HG03558 (cell line): ENCODE measurements around the gene IFT43.

Experiments used
- ATAC-seq: cut with Tn5 transposase; IDR thresholded peaks from one replicate; pipeline ENCODE4 v1.9.1; 2021; ENCODE audit warnings: moderate number of reproducible peaks; ENCODE audit not compliant: unreplicated experiment; ENCODE audit errors: extremely low read depth

The IFT43 gene

DNA sequence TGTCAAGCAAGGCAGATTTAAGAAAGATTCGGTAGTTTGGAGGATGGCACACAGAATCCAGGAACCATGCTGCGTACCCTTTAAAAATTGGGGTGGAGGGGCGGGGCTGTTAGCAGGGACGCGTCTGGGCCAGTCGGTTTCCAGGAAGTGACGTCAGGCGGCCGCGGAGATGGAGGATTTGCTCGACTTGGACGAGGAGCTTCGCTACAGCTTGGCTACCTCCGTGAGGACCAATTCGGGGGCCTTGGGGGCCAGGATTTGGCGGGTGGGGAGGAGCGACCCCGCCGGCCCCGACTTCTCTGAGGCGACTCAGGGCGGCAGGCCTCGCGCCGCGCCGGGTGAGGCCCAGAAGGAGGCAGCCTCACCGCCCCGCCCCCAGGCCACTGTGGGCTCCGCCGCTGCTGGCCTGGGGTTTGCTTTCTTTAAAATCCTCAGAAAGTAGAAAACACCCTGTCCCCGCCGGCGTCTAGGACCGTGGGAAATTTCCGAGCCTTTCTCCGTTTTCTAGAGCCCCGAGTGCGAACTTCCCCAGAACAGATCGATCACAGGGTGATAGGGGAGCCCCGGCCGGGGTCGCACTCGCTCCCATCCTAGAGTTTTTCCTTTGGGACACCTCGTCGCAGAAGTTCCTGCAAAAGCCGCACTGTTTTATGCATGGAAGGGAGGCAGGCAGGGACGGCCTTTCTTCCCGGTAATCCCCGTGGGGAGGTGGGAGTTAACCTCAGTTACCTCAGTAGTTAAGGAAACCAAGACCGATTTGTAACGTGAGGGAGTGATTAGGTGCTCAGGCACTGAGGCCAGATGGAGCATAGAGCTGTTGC is at the start of gene IFT43:
IFT43 (plus strand) TSS at position 146 of the 821 bp plus-strand sequence; CDS start at position 170, 24 bp downstream.
- ATAC-seq: no peak

DNA sequence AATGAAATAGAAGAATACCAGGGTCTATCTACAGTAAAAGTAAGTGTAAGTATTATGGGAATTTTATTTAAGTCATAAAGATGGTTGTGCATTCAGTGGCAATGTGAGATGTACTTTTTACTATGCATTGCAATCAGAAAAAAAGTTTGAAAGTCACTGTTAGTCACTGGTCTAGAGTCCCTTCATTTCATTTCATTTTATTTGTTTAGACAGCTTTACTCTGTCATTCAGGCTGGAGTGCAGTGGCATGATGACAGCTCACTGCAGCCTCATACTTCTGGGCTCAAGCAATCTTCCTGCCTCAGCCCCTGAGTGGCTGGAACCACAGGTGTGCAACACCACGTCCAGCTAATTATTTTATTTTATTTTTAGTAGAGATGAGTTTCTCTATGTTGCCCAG is 46.4 kb upstream of the IFT43 start:
- no peak for ATAC-seq

DNA sequence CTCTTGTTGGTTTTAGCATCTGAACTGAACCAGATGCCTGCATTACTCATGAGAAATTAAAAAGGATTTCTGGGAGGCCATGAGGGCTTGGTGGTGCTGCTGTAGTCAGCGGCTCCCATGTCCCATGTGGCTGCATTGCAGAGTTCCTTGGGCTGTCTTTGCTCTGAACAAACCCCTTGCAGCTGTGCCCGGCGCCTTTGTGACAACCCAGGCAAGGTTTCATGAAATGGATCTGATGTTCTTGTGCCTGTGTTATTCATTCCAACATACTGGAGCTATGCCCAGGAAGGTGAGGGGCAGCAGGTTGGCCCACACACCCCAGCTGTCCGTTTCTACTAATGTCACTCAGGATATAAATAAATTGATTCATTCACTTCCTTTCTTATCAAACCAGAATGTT is 44.5 kb upstream of the IFT43 start:
- no peak for ATAC-seq

DNA sequence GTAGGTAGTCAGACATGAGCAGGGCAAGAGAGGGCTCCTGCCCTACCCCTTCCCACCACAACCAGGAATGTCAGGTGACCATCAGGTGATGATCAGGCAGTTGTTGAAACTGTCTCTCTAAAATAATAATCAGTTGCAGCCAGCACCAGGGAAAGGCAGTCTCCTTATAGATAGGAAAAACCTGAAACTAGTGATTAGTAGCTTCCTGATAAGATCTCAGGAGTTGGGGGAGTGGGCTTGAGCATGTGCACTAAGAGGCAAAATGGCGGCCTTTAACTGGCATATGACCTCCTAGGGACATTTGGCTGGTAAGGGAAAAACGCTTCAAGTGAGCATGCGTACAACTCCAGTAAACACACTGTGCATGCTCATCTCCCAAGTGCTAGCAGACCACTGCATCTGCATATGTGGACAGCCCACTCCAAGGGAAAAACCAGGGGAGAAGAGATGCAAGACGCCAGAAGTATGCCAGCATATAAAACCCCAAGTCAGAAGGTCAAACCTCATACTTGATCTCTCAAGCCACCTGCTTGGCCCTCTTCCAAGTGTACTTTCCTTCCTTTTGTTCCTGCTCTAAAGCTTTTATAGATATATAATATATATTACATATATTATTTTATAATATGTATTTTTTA is 40.8 kb upstream of the IFT43 start:
- no peak for ATAC-seq

DNA sequence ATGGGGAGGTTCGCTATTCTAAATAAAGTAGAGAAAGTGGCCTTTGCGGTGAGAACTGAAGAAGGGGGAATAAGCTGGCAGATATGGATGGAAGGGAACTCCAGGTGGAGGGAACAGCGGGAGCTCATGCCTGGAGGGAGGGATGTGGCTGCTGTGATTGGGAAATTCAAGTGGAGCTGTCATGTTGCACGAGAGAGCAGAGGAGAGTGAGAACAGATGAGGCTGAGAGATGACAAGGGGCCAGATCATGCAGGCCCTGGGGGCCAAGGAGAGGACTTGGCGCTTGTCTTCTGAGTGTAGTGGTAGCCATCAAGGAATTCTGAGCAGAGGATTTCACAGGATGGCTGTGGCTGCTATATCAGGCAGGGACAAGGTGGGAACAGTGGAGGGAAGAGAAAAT is 38.8 kb upstream of the IFT43 start:
- ATAC-seq: no peak

DNA sequence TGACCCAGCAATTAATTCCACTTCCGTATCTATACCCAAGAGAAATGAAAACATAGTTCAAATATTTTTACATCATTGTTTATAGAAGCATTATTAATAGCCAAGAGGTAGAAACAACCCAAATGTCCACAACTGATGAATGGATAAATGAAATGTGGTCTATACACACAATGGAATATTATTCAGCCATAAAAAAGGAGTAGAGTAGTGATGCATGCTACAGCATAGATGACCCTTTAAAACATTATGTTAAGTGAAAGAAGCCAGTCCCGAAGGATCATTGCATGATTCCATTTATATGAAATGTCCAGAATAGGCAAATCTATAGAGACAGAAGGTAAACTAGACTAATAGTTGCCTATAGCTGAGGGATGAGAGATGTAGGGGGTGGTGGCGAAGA is 33.1 kb upstream of the IFT43 start:
- no peak for ATAC-seq

DNA sequence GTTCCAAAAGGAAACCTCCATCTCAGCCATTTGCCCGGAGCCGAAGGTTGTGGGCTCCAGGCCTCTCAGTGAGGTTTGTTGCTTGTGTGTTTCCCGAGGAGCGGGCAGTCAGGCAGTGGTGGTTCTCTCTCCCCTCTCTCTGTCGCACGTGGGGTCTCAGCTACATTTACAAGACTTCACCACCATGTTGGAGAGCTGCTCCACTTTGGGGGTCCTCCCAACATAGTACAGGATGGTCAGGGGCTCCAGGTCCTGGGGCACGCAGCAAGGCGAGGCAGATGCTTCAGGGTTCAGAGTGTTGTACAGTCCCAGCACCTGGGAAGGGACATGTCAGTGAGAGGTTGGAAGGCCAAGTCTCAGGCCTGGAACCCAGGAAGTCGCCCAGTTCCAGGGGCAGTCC is 26.5 kb upstream of the IFT43 start:
- no peak for ATAC-seq

DNA sequence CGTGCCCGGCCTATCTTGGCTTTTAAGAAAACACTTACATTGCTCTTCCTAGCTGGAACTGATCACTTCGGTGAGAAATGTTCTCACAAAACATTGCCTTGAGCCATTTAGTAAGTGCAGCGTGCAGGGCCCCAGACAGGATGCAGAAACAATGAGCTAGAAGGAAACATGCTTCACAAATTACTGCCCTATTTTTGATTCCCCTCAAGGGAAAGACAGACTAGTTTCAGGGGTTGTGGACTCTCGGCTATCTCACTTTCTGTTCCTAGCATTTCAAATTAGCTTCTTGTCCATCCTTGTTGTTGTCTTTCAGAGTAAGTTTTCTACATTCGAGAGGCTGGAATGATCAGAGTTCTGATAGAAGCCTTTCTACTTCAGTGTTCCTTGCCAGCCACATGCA is 25.3 kb upstream of the IFT43 start:
- ATAC-seq: no peak

DNA sequence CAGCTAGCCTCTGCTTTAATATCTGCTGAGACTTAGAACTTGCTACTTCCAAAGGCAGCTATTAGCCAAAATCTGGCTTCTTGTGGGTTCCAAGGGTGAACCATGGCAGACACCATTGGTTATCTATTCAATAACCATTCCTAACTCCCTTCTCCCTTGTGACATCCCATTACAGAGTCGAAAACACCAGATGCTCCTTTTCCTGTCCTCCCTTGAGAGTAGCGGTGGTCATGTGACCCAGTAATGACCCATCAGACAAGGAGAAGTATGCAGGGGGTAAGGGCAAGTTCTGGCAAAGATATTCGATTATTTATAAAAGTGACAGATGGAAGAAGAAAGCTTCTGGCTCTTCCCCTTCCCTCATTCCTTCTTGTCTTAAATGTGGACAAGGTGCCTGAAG is 23.9 kb upstream of the IFT43 start:
- no peak for ATAC-seq

DNA sequence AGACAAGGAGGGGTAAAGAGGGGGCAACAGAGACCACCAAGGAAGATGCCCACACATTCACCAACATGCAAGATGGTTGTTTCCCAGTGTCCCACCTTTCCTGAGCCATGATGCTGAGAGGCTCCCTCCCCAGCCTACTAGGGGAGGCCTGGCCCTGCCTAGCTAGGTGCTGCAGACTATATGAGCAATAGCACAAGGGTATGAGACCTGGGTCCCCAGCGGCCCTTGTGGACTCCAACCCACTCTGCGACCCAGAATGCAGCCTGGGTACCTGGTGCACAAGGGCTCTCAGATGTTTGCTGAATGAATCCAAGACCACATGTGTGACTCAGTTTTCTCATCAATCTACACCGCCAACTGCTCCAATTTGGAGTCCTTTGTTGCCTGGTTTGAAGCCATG is 17.7 kb upstream of the IFT43 start:
- no peak for ATAC-seq

DNA sequence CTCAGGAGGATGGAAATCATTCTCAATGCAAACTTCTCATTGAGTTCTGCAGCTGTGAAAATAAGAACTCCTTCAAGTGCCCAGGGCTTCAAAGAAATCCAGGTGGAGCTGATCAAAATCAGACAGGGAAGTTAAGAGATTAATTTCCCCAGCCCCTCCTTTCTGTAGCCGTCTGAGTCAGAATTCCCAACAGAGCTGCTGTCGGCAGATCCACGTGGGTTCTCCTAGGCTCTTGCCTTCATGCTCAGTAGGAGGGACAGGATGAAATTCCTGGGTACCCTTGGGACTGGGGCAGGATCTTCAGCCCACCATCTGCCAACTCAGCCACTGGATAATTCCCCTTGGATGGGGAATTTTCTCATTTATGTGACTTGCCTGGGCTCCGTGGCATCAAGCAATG is 17.1 kb upstream of the IFT43 start:
- no peak for ATAC-seq

DNA sequence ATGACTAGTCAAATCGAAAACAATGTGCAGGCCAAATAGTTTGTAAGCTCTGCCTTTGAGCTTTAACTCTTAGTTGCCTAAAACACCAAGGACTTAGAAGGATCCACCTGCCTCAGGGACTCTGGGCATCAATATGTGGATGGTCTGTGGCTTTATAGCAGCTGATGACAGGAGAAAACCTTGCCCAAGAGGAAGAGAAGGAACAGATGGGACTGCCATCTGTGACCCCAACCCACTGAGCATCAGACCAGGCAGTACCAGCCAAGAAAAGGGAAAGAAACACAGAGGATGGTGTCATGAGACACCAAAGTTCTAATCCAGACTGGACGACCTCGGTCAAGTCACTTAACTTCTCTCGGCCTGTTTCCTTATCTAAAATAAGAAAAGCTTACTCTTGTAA is 16.4 kb upstream of the IFT43 start:
- ATAC-seq: no peak

DNA sequence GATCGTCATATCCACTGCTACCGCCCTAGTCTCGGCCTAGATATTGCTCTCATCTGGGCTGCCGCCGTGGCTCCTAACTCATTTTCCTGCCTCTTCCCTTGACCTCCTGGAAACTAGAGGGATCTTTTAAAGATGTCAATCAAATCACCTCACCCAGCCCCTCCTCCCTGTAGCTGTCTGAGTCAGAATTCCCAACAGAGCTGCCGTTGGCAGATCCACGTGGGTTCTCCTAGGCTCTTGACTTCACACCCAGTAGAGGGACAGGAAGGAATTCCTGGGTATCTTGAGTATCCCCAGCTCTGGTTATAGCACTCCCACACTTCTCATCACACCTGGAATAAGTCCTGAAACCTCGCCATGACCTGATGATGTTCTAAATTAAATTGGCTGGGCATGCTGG is 15.7 kb upstream of the IFT43 start:
- no peak for ATAC-seq

DNA sequence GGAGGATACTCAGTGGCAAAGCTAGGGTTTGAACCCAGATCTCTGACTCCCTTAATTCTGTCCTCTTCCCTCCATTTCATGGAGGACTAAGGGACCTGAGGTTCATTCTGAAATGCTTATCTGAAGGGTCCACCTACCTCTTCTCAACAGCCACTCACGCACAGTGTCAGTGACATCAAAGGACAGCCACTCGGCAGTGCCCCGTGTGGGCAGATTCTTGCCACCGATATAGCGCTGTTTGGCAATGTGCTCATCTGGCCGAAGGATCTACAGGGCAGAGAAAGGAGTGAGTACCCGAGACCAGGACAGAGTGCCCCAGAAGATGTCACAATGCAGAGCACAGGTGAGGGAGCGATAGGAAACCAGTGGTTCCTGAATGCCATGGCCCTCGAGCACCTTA is 14.6 kb upstream of the IFT43 start:
- no peak for ATAC-seq

DNA sequence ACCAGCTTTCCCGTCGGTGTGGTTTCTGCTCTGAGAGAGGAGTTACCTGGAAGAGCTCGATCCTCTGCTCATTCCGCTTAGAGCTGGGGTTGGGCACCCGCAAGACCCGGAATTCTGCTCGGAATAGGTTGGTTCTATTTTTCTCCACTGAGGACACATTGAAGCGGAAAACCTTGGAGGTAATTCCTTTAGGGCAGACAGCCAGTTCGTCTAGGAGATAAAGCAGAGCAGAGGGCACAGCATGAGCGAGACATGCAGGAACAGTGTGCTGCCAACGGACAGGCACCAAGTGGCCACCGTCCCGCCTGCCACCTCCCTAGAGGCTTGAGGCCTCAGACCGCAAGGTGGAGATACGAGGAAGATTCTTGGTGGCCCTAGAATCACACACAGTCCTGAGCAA is 14.1 kb upstream of the IFT43 start:
- ATAC-seq: no peak

DNA sequence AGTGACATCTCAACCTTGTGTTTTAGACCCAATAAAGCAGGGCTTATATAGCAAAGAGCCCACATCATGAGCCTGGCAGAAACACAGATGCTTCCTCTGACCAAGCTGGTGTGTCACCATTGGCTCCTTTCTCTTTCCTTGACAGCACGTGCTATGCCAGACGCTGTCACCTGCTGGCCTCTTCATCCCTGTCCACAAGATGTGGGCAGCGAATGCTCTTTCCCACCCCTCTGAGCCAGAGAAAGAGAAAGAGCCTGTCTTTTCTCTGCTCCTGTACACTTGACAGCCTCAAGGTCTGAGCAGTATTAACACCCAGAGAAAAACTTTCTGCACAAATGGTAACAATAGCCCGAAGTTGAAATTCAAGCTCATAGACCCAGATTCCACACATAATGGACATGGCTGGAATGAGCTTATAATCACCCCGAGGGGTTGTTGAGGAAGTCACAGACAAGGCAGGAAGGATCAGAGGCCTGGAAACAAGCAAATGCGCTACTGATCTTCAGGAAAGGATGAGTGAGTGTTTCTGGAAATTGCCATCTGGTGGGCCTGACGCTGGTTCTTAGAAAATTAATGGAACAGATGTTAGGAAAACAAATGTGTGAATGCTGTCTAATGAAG is 12.7 kb upstream of the IFT43 start:
- ATAC-seq: no peak

DNA sequence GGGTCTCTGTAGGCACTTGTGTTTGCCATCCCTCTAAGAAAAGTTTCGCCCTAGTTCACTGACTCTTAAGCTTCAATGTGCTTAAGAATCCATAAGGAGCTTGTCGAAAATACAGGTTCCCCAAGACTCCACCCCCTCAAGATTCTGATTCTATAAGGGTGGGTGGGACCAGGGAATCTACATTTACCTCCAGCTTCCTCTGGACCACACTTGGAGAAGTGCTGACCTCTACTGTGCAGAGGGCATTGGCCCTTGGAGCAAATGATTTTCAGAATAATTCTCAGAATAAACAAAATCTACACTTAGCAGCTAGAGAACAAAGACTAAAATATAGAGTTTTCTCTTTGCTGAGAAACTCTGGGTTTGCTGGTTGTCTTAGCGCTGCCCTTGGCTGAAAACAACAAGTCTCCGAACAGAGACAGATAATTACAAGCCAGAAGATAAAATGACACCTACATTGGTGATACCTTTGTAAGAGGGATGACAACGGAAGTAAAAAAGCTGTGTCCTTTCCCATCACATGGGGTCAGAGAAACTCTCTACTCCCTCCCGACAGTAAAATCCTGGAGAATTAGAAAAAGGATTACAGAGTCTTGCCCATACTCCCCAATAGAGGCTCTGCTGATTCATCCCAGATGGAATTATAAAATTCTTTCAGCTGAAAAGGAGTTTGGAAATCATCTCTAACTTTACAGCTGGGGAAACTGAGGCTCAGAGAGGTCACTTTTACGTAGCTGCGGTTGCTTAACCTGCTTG is 8.6 kb upstream of the IFT43 start:
- no peak for ATAC-seq

DNA sequence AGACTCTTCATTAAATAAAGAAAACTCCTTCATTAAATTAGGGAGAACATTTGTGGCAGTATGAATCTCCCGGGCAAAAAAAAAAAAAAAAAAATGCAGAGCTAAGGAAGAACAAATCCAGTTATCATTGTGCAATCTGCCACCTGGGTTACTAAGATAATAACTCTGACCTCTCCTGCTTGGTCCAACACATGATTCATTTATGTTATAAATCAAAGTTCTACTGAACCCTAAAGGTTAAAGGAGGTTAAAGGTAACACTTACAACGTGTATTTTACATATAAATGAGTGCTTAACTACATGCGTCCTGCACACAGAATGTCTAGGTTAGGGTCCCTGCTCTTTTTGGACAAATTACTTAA is 8.0 kb upstream of the IFT43 start:
- ATAC-seq: no peak

DNA sequence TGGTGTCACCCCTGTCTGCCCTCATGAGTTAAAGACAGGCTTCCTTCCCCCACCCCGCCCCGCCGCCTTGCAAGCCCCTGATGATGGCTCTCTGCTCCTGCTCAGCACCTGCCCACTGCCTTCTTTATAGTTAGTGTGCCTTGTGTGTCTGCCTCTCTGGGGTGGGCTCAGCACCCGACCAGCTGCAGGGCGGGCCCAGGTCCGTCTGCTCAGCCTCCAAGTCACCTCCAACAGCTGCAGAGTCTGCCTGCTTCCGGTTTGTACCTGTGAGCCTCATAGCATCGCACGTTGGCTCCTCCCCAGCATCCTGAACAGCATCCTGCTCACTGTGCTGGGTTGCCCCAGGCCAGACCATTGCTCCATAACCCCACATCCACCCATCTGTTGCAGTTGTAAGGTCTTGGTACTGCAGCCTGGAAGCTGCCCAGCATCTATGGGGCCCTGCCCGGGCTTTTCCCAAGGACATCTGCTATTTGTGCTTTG is 7.3 kb upstream of the IFT43 start:
- ATAC-seq: no peak

DNA sequence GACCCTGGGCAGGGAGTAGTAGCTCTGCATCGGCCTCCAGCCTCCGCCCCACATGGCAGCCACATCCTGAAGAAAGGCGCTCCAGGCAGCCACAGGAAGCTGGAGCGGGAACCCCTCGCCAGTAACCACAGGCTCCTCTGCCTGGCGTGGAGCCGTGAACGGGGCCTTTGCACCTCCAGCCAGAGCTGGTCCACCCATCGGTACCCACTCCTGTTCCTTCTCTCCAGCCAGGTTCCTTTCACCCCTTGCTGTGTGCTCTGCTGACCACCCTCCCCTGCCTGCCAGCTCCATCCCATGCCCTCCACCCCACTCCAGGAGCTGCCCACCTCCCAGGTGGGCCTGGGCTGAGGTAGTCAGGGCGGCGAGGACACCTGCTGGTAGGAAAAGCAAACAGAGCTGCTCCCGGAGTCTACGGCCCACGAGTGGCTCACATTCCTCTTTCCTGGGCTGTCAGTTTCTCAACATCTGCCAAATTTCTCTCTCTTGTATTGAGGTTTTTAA is 6.4 kb upstream of the IFT43 start:
- ATAC-seq: no peak
